ENCODE results near the gene CIROP.

CIROP gene

GRCh38 chr14:23054000-23054811 is 50.6 kb downstream of the CIROP start:
- H3K9me3 ChIP-seq (ENCODE audit: control insufficient read depth, insufficient read depth, low read depth, low read length), result no peaks in the 10 kb centered on the region
- H3K9ac ChIP-seq (ENCODE audit: low read length), result no peak overlapping the region
- peaks cover 19% of the 10 kb centered on the region for H3K4me1 ChIP-seq (ENCODE audit: control insufficient read depth, insufficient read depth, low read length)
- no peak overlapping the region for H3K4me3 ChIP-seq (ENCODE audit: low read depth, low read length)
- peaks cover 4% of the 10 kb centered on the region; the same call in 1 of the 2 replicates for H3K27me3 ChIP-seq (ENCODE audit: control insufficient read depth, insufficient read depth, low read length)
- H3K36me3 ChIP-seq (ENCODE audit: control insufficient read depth, insufficient read depth, low read length), result peaks cover 32% of the 10 kb centered on the region
- H3K27ac ChIP-seq (ENCODE audit: low read depth, low read length), result no peak overlapping the region

GRCh38 chr14:23053426-23053825 is 51.4 kb downstream of the CIROP start:
- Histone ChIP-seq H3K9me3 (ENCODE audit: control insufficient read depth, insufficient read depth, low read depth, low read length) (no peaks in the 10 kb centered on the region), H3K36me3 (ENCODE audit: control insufficient read depth, insufficient read depth, low read length) (peaks cover 32% of the 10 kb centered on the region), H3K27me3 (ENCODE audit: control insufficient read depth, insufficient read depth, low read length) (peaks cover 4% of the 10 kb centered on the region; the same call in 1 of the 2 replicates), H3K9ac (ENCODE audit: low read length) (no peak overlapping the region), H3K4me1 (ENCODE audit: control insufficient read depth, insufficient read depth, low read length) (peaks cover 19% of the 10 kb centered on the region), H3K4me3 (ENCODE audit: low read depth, low read length) (no peak overlapping the region), H3K27ac (ENCODE audit: low read depth, low read length) (no peak overlapping the region)

- no peak overlapping the region for H3K27ac ChIP-seq (ENCODE audit: low read depth, low read length)
- no peaks in the 10 kb centered on the region for H3K9me3 ChIP-seq (ENCODE audit: control insufficient read depth, insufficient read depth, low read depth, low read length)
- peaks cover 32% of the 10 kb centered on the region for H3K36me3 ChIP-seq (ENCODE audit: control insufficient read depth, insufficient read depth, low read length)
- peaks cover 19% of the 10 kb centered on the region for H3K4me1 ChIP-seq (ENCODE audit: control insufficient read depth, insufficient read depth, low read length)
- H3K9ac ChIP-seq (ENCODE audit: low read length), result no peak overlapping the region
- peaks cover 4% of the 10 kb centered on the region; the same call in 1 of the 2 replicates for H3K27me3 ChIP-seq (ENCODE audit: control insufficient read depth, insufficient read depth, low read length)
- no peak overlapping the region for H3K4me3 ChIP-seq (ENCODE audit: low read depth, low read length)
Observed at GRCh38 chr14:23052671-23053070, 52.1 kb downstream of the CIROP start.

GRCh38 chr14:23052182-23052623 is 52.6 kb downstream of the CIROP start:
- Histone ChIP-seq H3K9ac (ENCODE audit: low read length) (no peak overlapping the region), H3K4me1 (ENCODE audit: control insufficient read depth, insufficient read depth, low read length) (peaks cover 20% of the 10 kb centered on the region), H3K4me3 (ENCODE audit: low read depth, low read length) (no peak overlapping the region), H3K27me3 (ENCODE audit: control insufficient read depth, insufficient read depth, low read length) (peaks cover 4% of the 10 kb centered on the region; the same call in 1 of the 2 replicates), H3K27ac (ENCODE audit: low read depth, low read length) (no peak overlapping the region), H3K9me3 (ENCODE audit: control insufficient read depth, insufficient read depth, low read depth, low read length) (no peaks in the 10 kb centered on the region), H3K36me3 (ENCODE audit: control insufficient read depth, insufficient read depth, low read length) (peaks cover 32% of the 10 kb centered on the region)

- H3K27me3 ChIP-seq (ENCODE audit: control insufficient read depth, insufficient read depth, low read length), result no peaks in the 10 kb centered on the region
- peaks cover 32% of the 10 kb centered on the region for H3K36me3 ChIP-seq (ENCODE audit: control insufficient read depth, insufficient read depth, low read length)
- no peak overlapping the region for H3K27ac ChIP-seq (ENCODE audit: low read depth, low read length)
- H3K4me3 ChIP-seq (ENCODE audit: low read depth, low read length), result no peak overlapping the region
- peaks cover 17% of the 10 kb centered on the region for H3K4me1 ChIP-seq (ENCODE audit: control insufficient read depth, insufficient read depth, low read length)
- H3K9me3 ChIP-seq (ENCODE audit: control insufficient read depth, insufficient read depth, low read depth, low read length), result no peaks in the 10 kb centered on the region
- H3K9ac ChIP-seq (ENCODE audit: low read length), result no peak overlapping the region
Observed at GRCh38 chr14:23051141-23052057, 53.4 kb downstream of the CIROP start.
